GM13976 (cell line): Measurements from ENCODE around the gene MECR.

ENCODE experiments used
- DNase-seq: peaks from one replicate; pipeline ENCODE4 v3.0.0; 2012; ENCODE audit warnings: low spot score
- CTCF ChIP-seq: IDR thresholded peaks from 2 replicates; pipeline ENCODE4 v1.5.1; 2012; ENCODE audit warnings: borderline replicate concordance, mild to moderate bottlenecking; ENCODE audit not compliant: insufficient read depth; ENCODE audit errors: extremely low read depth, missing control alignments, control extremely low read depth
- in situ Hi-C: fragments of 300-500 bp; cut with MboI; formaldehyde crosslinking; loops from one replicate; pipeline ENCODE4 v1.12.0; 2022; ENCODE audit warnings: low sequenced_read_pairs, mixed read lengths, inconsistent platforms; ENCODE audit not compliant: unreplicated experiment

MECR gene

GRCh38 chr1:29248409-29248808, 17.7 kb upstream of the MECR start:
- DNase-seq: no peak
- no peak for TF ChIP-seq CTCF
- in situ Hi-C loops: loop anchor here (25.0 kb wide), 1 partner anchor 1464 kb away; the partner anchor contains the start of gene MATN1

GRCh38 chr1:29247571-29248273, 17.0 kb upstream of the MECR start:
- TF ChIP-seq CTCF: no peak
- in situ Hi-C loops: loop anchor here (25.0 kb wide), 1 partner anchor 1465 kb away; the partner anchor contains the start of gene MATN1
- no peak for DNase-seq

GRCh38 chr1:29247044-29247443, 16.3 kb upstream of the MECR start:
- in situ Hi-C loops: loop anchor here (25.0 kb wide), 1 partner anchor 1465 kb away; the partner anchor contains the start of gene MATN1
- TF ChIP-seq CTCF: no peak
- no peak for DNase-seq

DNA sequence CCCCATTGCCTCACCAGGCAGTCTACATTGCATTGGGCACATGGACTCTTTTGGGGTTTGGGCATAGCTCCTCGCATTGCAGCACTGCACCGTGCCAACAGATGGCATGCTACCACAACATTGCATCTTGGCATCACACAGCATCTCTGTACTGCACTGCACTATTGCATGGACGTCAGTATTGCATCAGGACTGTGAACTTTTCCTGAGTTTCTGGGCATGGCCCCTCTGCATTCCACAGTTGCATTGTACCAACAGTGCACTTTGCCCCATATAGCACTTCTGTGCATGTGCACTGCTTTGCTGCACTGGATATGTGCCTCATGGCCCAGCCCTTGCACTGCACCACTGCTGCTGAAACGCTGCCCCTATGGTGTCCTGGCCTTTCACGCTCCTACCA, 15.1 kb upstream of the MECR start:
- no peak for TF ChIP-seq CTCF
- in situ Hi-C loops: loop anchor here (25.0 kb wide), 1 partner anchor 1466 kb away; the partner anchor contains the start of gene MATN1
- DNase-seq: no peak

DNA sequence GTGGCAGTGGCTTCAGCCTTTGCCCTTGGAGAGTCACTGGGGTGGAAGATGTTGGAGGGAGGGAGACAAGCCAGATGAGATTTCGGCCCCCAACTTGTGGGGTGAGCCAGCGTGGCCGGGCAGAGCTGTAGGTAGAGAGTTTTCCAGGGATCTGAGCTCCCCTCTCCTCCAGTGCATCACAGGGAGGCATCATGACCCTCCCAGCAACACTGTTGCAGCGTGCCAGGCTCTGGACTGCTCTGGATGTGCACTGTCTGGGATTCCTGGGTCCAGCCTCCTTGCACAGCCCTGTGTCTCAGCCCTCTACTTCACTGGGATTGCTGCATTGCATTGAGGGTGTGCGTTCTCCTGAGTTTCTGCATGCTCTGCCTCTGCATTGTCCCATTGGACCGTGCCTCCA, 14.5 kb upstream of the MECR start:
- no peak for TF ChIP-seq CTCF
- no peak for DNase-seq
- in situ Hi-C loops: loop anchor here (25.0 kb wide), 1 partner anchor 1467 kb away; the partner anchor contains the start of gene MATN1

- in situ Hi-C loops: loop anchor here (25.0 kb wide), 1 partner anchor 1468 kb away; the partner anchor contains the start of gene MATN1
- no peak for TF ChIP-seq CTCF
- no peak for DNase-seq
These were observed 13.1 kb upstream of the MECR start for GRCh38 chr1:29243871-29244200.
